Body of pancreas (tissue), 4 donors: ENCODE results near the gene TOM1L1. TPM values are rescaled to one million over a fixed set of nuclear protein-coding genes. Genes with fewer than 3 reads are reported as not detected.
A peak's percentile ranks its signal among the peaks of the same experiment; 100 is the strongest.

Source experiments
- ATAC-seq: fragments of 150-250 bp; one replicate; pipeline ENCODE4 v1.9.1; 2016
- DNase-seq, 4 donors: peaks; one replicate each; pipeline ENCODE4 v3.0.0-alpha.2; 2019
- H3K27ac ChIP-seq, 4 donors: fragments of 200-600 bp; sonication (generic); 1 replicate in 3 of 4; 2 replicates in 1 of 4; pipeline versions ENCODE4 v1.5.1 to v1.6.1; 2016 to 2019; ENCODE audit warnings: mild to moderate bottlenecking in 1 of 4, mixed read lengths in 1 of 4, moderate library complexity in 1 of 4
- H3K27me3 ChIP-seq, 2 donors: fragments of 200-600 bp; sonication (generic); one replicate each; pipeline ENCODE4 v1.6.0; 2016; ENCODE audit warnings: mild to moderate bottlenecking in 1 of 2
- H3K36me3 ChIP-seq, 2 donors: fragments of 200-600 bp; sonication (generic); replicated peaks in 1 of 2; 2 replicates each; pipeline ENCODE4 v1.5.1; 2016; ENCODE audit warnings: low read depth in 2 of 2; ENCODE audit not compliant: insufficient read depth in 1 of 2
- H3K4me1 ChIP-seq: fragments of 200-600 bp; sonication (generic); one replicate; pipeline ENCODE4 v1.6.0; 2016
- H3K4me3 ChIP-seq, 2 donors: fragments of 200-600 bp; sonication (generic); 1 replicate in 1 of 2; 2 replicates in 1 of 2; pipeline ENCODE4 v1.5.1; 2016 to 2019
- H3K9me3 ChIP-seq, 3 donors: fragments of 200-600 bp; sonication (generic); 1 replicate in 2 of 3; 2 replicates in 1 of 3; pipeline ENCODE4 v1.5.1; 2016
- POLR2A ChIP-seq, 3 donors: fragments of 450-650 bp; IDR thresholded peaks; one replicate each; pipeline ENCODE4 v1.6.1; 2016; ENCODE audit warnings: antibody characterized with exemption in 3 of 3, mild to moderate bottlenecking in 2 of 3
- WGBS, 2 donors: methylation state at CpG; one replicate each; pipeline ENCODE4 v1.1.5; 2017; 5-methylcytosine and 5-hydroxymethylcytosine counted together
- intact Hi-C: fragments of 100-400 bp; cut with DNase I; formaldehyde crosslinking; loops from one replicate; pipeline ENCODE4 v1.15.1; 2023
- total RNA-seq, 2 donors: library from RNA; depleted of rRNA; stranded (reverse); fragments of >200 nt; gene quantifications; one replicate each; pipeline ENCODE4 v1.1.0, GENCODE V29; 2016
- TF ChIP-seq, protein P1 (sequence below), 7 experiments: fragments of 450-650 bp in 4 of 7; fragments of 200-600 bp in 3 of 7; sonication (generic) in 3 of 7; IDR thresholded peaks; one replicate each; pipeline ENCODE4 v1.5.1; 2016 to 2019; ENCODE audit warnings: antibody characterized with exemption in 7 of 7

The TOM1L1 gene
- total RNA-seq, 2 donors from 2014 or later = 41.5 to 50.8 TPM

DNA sequence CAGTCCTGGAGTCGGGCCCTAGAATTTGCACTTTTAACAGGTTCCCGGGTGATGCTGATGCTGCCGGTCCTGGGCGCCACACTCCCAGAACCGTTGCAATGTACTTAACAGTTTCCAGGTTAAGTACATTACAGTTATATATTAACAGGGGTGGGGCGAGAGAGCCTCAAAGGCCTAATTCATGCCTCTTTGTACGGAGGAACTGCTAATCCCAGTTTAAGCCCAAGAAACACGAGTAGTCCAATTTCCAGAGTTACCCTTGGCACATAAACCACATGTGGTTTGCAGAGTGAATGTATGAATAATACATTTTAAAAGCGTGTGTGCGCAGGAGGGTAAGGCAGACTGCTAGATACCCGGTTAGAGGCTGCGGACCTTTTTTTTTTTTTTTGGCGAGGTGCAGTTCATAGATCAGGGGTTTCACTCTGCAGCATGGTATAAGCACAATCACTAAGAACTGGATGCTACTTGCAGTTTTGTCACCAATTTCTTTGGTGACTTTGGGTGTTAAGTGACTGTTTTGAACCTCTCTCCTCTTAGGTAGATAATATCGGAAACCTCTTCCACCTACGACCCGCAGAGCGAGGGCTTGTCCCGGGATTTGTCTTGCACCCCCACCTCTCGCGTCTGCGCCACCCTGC, 67.1 kb downstream of the TOM1L1 start:
- Histone ChIP-seq H3K4me3 (peak overlapping the region; percentile 75 to 83), H3K9me3 (peaks cover 0 to under 1% (median 0%) of the 10 kb centered on the region in 3 donors), H3K4me1 (peaks cover 39% of the 10 kb centered on the region), H3K36me3 (peaks cover 5 to 6% of the 10 kb centered on the region in 2 donors), H3K27ac (peak overlapping the region; percentile 65 to 90 (median 79)), H3K27me3 (no peaks in the 10 kb centered on the region)
- ATAC-seq = peak; percentile 1
- intact Hi-C loops = no loop called here
- TF ChIP-seq, protein P1, sequence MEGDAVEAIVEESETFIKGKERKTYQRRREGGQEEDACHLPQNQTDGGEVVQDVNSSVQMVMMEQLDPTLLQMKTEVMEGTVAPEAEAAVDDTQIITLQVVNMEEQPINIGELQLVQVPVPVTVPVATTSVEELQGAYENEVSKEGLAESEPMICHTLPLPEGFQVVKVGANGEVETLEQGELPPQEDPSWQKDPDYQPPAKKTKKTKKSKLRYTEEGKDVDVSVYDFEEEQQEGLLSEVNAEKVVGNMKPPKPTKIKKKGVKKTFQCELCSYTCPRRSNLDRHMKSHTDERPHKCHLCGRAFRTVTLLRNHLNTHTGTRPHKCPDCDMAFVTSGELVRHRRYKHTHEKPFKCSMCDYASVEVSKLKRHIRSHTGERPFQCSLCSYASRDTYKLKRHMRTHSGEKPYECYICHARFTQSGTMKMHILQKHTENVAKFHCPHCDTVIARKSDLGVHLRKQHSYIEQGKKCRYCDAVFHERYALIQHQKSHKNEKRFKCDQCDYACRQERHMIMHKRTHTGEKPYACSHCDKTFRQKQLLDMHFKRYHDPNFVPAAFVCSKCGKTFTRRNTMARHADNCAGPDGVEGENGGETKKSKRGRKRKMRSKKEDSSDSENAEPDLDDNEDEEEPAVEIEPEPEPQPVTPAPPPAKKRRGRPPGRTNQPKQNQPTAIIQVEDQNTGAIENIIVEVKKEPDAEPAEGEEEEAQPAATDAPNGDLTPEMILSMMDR (IDR thresholded peaks at IDR 0.05) = peak in 1 of 7 experiments; percentile 50
- no peak for TF ChIP-seq POLR2A (IDR thresholded peaks at IDR 0.05)
- DNase-seq = peak in 3 of 4 donors; percentile 17 to 60 (median 22)
- WGBS, 2 donors = 0 to 1% methylated on average over 13 to 21 of the region's 21 CpGs

DNA sequence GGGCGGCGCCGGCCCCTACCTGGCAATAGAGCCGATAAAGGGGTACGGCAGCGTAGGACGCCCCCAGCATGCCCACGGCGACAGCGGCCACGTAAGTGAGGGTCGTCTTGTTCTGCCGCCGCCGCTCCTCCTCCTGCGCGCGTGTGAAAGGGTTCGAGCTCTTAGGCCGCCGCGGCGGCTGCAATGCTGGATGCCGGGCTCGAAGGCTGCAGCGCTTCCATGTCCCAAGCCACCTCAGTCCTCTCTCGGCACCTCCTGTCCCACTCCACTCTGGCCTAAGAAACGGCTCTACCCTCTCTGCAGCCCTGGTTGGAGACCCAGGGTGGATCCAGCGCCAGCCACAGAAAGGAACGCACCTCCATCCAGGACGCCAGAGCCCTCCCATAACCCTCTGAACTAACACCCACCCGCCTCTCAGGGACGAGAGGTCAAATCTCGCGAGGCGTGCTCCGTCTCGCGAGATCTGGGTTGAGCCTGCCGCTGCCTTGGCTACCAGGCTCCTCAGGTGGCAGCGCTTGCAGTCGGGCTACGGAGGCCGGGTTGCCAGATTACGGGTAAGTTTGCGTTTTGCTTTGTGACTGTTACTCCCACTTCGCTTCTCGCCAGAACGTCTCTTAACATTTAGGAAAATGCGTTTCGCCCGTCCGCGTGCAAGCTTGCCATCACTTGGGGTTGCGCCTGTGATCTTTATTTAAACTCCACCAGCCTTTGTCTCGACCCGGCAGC, 67.8 kb downstream of the TOM1L1 start, which contains the start of the genes COX11 and STXBP4:
Gene COX11, minus strand, starts transcription at position 393 of the 726 bp plus-strand sequence. Its CDS starts 8 bp downstream, at position 385.
Gene STXBP4, plus strand, starts transcription at position 504 of the 726 bp plus-strand sequence. CDS start 17,455 bp downstream, outside the sequence.
- peak; percentile 96 to 99 (median 96) for DNase-seq
- intact Hi-C loops = no loop called here

DNA sequence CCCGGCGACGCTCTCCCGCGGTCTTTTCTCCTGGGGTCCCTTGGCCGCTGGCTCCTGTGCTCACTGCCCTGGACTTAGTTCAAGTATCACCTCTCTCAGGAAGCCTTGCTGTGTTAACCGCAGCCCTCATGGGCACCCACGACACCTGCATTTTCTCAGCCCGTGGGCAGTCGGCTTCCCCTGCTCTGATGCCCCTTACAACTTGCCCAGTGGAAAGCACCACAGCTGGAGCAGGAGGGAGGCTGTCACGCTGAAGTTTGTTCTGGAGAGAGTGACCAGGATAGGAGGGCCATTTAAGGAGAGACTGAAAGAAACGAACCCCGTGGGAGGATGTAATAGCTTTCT, 68.3 kb downstream of the TOM1L1 start:
- Histone ChIP-seq H3K9me3 (no peaks in the 10 kb centered on the region), H3K27ac (peak overlapping the region; percentile 65 to 90 (median 79)), H3K27me3 (no peaks in the 10 kb centered on the region), H3K36me3 (no peaks in the 10 kb centered on the region), H3K4me1 (peaks cover 43% of the 10 kb centered on the region), H3K4me3 (peak overlapping the region; percentile 75 to 83)
- WGBS, 2 donors = 2% methylated on average over 12 to 13 of the region's 13 CpGs
- TF ChIP-seq, protein P1 (IDR thresholded peaks at IDR 0.05) = no peak
- no peak for TF ChIP-seq POLR2A (IDR thresholded peaks at IDR 0.05)
- DNase-seq (peak in 3 of 4 donors; percentile 28 to 49 (median 36)), ATAC-seq (peak; percentile 41)
- intact Hi-C loops = no loop called here

More for the DNA sequence above, 67.8 kb downstream of the TOM1L1 start, which contains the start of the genes COX11 and STXBP4:
- ATAC-seq = peak; percentile 98
- H3K36me3 ChIP-seq = no peaks in the 10 kb centered on the region
- peak within 1 kb of the TSS; percentile 65 to 90 (median 79) for H3K27ac ChIP-seq
- WGBS, 2 donors = 0 to 1% methylated on average over 14 to 57 of the region's 57 CpGs
- no peaks in the 10 kb centered on the region for H3K27me3 ChIP-seq
- TF ChIP-seq, protein P1 (IDR thresholded peaks at IDR 0.05) = peak in 6 of 7 experiments; percentile 12 to 53 (median 35)
- peak; percentile 35 to 82 (median 82) for TF ChIP-seq POLR2A (IDR thresholded peaks at IDR 0.05)
- no peaks in the 10 kb centered on the region for H3K9me3 ChIP-seq
- peak within 1 kb of the TSS; percentile 75 to 83 for H3K4me3 ChIP-seq
- peaks cover 43% of the 10 kb centered on the region for H3K4me1 ChIP-seq

DNA sequence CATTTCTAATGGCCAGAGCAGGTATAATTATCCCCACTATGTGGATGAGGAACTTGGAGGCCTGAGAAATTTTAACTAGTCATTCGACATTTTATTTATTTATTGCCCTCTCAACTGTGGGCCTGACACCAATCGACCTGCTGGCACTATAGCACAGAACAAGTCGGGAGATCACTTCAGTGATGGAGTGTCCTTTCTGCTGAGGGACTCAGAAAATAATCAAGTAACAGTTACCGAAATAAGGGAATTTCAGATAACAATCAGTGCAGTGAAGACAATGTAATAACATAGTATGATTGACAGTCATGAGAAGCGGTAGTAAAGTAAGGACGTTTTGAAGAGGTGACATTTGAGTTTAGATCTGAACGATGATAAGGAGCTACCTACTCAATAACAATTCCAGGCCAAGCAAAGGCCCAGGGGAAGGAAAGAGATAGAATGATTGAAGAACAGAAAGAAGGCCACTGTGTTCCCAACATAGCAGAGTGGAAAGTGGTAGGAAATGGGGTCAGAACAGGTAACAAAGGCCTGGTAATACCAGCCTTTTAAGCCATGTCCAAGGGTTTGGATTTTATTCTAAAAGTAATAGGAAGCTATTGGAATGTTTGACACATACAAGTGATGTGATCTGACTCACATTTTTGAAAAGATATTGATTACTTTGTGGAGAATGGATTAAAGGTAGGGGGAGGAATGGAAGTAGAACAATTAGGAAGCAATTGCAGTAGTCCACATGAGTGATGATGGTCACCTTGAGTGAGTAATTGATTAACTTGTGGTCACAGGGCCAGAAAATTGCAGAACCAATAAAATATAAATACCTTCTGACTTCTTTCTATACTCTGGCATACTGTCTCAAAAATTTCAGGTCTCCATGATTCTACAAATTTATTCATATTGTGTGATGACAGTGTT, 69.3 kb downstream of the TOM1L1 start:
- no peak overlapping the region for H3K4me3 ChIP-seq
- DNase-seq (no peak), ATAC-seq (no peak)
- H3K4me1 ChIP-seq = peaks cover 43% of the 10 kb centered on the region
- peak overlapping the region; percentile 65 to 90 (median 79) for H3K27ac ChIP-seq
- H3K27me3 ChIP-seq = no peaks in the 10 kb centered on the region
- H3K9me3 ChIP-seq = no peaks in the 10 kb centered on the region
- intact Hi-C loops = no loop called here
- no peak for TF ChIP-seq POLR2A (IDR thresholded peaks at IDR 0.05)
- TF ChIP-seq, protein P1 (IDR thresholded peaks at IDR 0.05) = no peak
- H3K36me3 ChIP-seq = no peaks in the 10 kb centered on the region
- WGBS, 2 donors = 14 to 18% methylated on average over 7 of the region's 7 CpGs
